Measurements from ENCODE around the gene ELN.

Gene ELN

DNA sequence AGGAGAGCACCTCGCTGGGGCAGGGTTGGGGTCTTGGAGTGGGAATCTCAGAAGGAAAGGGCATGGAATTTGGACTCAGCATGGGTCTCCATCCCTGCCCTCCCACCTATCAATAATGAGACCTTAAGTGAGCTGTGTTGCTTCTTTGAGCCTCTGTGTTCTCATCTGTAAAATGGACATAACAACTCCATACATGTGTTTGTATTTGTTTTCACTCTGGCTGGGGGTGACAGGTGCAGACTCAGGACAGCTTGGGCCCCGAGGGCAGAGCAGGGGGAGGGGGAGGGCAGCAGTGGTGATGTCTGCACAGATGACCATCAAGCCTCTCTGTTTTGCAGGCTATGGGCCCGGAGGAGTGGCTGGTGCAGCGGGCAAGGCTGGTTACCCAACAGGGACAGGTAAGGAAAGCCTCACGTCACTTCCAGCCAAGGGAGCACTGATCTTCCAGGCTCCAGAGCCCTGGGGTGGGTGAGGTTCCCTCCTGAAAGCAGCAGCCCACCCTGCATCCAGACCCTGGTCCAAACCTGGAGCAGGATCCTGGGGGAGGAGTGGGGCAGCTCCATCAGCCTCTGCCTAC, 19.9 kb downstream of the ELN start (continued):
- TF ChIP-seq, protein P1, sequence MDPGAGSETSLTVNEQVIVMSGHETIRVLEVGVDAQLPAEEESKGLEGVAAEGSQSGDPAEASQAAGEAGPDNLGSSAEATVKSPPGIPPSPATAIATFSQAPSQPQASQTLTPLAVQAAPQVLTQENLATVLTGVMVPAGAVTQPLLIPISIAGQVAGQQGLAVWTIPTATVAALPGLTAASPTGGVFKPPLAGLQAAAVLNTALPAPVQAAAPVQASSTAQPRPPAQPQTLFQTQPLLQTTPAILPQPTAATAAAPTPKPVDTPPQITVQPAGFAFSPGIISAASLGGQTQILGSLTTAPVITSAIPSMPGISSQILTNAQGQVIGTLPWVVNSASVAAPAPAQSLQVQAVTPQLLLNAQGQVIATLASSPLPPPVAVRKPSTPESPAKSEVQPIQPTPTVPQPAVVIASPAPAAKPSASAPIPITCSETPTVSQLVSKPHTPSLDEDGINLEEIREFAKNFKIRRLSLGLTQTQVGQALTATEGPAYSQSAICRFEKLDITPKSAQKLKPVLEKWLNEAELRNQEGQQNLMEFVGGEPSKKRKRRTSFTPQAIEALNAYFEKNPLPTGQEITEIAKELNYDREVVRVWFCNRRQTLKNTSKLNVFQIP (CRISPR knock-in tag; IDR thresholded peaks at IDR 0.05; ENCODE audit: borderline replicate concordance, low read depth), result no peak
- TF ChIP-seq ZC3H10 (CRISPR knock-in tag; IDR thresholded peaks at IDR 0.05) (no peak), CSDC2 (CRISPR knock-in tag; IDR thresholded peaks at IDR 0.05) (no peak), ARNTL (CRISPR knock-in tag; IDR thresholded peaks at IDR 0.05; ENCODE audit: borderline replicate concordance, low read depth) (no peak)

DNA sequence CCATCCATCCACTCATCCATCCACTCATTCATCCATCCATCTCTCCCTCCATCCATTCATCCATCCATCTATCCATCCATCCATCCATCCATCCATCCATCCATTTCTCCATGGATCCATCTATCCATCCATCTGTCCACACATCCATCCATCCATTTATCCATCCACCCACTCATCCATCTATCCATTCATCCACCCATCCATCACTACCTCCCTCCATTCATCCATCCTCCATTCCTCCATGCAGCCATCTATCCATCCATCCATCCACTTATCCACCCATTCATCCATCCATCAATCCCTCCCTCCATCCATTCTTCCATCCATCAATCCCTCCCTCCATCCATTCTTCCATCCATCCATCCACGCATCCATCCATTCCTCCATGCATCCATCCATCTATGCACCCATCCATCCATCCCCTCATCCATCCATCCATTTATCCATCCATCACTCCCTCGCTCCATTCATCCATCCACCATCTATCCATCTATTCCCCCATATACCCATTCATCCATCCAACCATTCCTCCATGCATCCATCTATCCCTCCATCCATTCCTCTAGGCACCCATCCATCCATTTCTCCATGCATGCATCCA, 21.1 kb downstream of the ELN start:
- no peak for ATAC-seq
- TF ChIP-seq ZFP3 (CRISPR knock-in tag; IDR thresholded peaks at IDR 0.05) (no peak), ZFP30 (CRISPR knock-in tag; IDR thresholded peaks at IDR 0.05) (no peak), BACH2 (CRISPR knock-in tag; IDR thresholded peaks at IDR 0.05; ENCODE audit: borderline replicate concordance) (no peak)
- TF ChIP-seq, protein P1 (CRISPR knock-in tag; IDR thresholded peaks at IDR 0.05; ENCODE audit: borderline replicate concordance, low read depth), result no peak

DNA sequence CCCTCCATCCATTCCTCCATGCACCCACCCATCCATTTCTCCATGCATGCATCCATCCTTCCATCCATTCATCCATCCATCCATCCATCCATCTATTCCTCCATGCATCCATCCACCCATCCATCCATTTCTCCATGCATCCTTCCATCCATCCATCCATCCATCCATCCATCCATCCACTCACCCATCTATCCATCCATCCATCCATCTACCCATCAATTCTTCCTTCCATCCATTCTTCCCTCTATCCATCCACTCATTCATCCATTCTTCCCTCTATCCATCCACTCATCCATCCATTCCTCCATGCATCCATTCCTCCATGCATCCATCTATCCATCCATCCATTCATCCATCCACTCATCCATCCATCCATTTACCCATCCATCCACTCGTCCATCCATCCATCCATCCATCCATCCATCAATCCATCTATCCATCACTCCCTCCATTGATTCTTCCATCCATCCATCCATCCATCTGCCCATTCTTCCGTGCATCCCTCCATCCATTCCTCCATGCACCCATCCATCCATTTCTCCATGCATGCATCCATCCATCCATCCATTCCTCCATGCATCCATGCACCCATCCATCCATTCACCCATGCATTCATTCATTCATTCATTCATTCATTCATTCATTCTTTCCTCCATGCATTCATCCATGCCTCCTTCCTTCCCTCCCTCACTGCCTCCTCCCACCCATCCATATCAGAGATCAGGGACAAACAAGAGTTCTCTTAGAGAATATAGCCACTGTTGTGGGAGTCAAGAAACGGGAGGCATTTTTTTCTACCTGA, 22.2 kb downstream of the ELN start:
- TF ChIP-seq, protein P2, sequence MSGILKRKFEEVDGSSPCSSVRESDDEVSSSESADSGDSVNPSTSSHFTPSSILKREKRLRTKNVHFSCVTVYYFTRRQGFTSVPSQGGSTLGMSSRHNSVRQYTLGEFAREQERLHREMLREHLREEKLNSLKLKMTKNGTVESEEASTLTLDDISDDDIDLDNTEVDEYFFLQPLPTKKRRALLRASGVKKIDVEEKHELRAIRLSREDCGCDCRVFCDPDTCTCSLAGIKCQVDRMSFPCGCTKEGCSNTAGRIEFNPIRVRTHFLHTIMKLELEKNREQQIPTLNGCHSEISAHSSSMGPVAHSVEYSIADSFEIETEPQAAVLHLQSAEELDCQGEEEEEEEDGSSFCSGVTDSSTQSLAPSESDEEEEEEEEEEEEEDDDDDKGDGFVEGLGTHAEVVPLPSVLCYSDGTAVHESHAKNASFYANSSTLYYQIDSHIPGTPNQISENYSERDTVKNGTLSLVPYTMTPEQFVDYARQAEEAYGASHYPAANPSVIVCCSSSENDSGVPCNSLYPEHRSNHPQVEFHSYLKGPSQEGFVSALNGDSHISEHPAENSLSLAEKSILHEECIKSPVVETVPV (CRISPR knock-in tag; IDR thresholded peaks at IDR 0.05), result no peak
- TF ChIP-seq, protein P1 (CRISPR knock-in tag; IDR thresholded peaks at IDR 0.05; ENCODE audit: borderline replicate concordance, low read depth), result no peak
- TF ChIP-seq ESRRG (CRISPR knock-in tag; IDR thresholded peaks at IDR 0.05) (no peak), OSR1 (CRISPR knock-in tag; IDR thresholded peaks at IDR 0.05) (no peak), PPARA (CRISPR knock-in tag; IDR thresholded peaks at IDR 0.05; ENCODE audit: borderline replicate concordance) (no peak), ZFP3 (CRISPR knock-in tag; IDR thresholded peaks at IDR 0.05) (no peak), ZNF8 (CRISPR knock-in tag; IDR thresholded peaks at IDR 0.05) (no peak), SNAI2 (CRISPR knock-in tag; IDR thresholded peaks at IDR 0.05) (no peak), BACH2 (CRISPR knock-in tag; IDR thresholded peaks at IDR 0.05; ENCODE audit: borderline replicate concordance) (no peak), TCF4 (CRISPR knock-in tag; IDR thresholded peaks at IDR 0.05; ENCODE audit: borderline replicate concordance) (no peak), ZFP30 (CRISPR knock-in tag; IDR thresholded peaks at IDR 0.05) (no peak), ZC3H10 (CRISPR knock-in tag; IDR thresholded peaks at IDR 0.05) (no peak), CSDC2 (CRISPR knock-in tag; IDR thresholded peaks at IDR 0.05) (no peak), ZNF565 (CRISPR knock-in tag; conservative IDR thresholded peaks at IDR 0.05; ENCODE audit: low read depth) (no peak), ARNTL (CRISPR knock-in tag; IDR thresholded peaks at IDR 0.05; ENCODE audit: borderline replicate concordance, low read depth) (no peak), ZNF70 (CRISPR knock-in tag; IDR thresholded peaks at IDR 0.05) (no peak), ISL1 (CRISPR knock-in tag; IDR thresholded peaks at IDR 0.05) (no peak), GLIS3 (CRISPR knock-in tag; IDR thresholded peaks at IDR 0.05) (no peak)
- TF ChIP-seq, protein P3, sequence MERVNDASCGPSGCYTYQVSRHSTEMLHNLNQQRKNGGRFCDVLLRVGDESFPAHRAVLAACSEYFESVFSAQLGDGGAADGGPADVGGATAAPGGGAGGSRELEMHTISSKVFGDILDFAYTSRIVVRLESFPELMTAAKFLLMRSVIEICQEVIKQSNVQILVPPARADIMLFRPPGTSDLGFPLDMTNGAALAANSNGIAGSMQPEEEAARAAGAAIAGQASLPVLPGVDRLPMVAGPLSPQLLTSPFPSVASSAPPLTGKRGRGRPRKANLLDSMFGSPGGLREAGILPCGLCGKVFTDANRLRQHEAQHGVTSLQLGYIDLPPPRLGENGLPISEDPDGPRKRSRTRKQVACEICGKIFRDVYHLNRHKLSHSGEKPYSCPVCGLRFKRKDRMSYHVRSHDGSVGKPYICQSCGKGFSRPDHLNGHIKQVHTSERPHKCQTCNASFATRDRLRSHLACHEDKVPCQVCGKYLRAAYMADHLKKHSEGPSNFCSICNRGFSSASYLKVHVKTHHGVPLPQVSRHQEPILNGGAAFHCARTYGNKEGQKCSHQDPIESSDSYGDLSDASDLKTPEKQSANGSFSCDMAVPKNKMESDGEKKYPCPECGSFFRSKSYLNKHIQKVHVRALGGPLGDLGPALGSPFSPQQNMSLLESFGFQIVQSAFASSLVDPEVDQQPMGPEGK (CRISPR knock-in tag; IDR thresholded peaks at IDR 0.05; ENCODE audit: borderline replicate concordance), result no peak
- TF ChIP-seq, protein P4, sequence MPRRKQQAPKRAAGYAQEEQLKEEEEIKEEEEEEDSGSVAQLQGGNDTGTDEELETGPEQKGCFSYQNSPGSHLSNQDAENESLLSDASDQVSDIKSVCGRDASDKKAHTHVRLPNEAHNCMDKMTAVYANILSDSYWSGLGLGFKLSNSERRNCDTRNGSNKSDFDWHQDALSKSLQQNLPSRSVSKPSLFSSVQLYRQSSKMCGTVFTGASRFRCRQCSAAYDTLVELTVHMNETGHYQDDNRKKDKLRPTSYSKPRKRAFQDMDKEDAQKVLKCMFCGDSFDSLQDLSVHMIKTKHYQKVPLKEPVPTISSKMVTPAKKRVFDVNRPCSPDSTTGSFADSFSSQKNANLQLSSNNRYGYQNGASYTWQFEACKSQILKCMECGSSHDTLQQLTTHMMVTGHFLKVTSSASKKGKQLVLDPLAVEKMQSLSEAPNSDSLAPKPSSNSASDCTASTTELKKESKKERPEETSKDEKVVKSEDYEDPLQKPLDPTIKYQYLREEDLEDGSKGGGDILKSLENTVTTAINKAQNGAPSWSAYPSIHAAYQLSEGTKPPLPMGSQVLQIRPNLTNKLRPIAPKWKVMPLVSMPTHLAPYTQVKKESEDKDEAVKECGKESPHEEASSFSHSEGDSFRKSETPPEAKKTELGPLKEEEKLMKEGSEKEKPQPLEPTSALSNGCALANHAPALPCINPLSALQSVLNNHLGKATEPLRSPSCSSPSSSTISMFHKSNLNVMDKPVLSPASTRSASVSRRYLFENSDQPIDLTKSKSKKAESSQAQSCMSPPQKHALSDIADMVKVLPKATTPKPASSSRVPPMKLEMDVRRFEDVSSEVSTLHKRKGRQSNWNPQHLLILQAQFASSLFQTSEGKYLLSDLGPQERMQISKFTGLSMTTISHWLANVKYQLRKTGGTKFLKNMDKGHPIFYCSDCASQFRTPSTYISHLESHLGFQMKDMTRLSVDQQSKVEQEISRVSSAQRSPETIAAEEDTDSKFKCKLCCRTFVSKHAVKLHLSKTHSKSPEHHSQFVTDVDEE (CRISPR knock-in tag; IDR thresholded peaks at IDR 0.05), result no peak
- ATAC-seq, result no peak
